Cardiac fibroblast (primary cell): ENCODE results near the gene PABPN1L.
A peak's percentile ranks its signal among the peaks of the same experiment; 100 is the strongest.
"Not testable (repeated sequence)": the region's sequence is repeated elsewhere in the genome, so short reads cannot be mapped to it uniquely, and the experiment has no call there.

ENCODE experiments used
- DNase-seq, 2 donors: peaks; one replicate each; pipeline versions ENCODE4 v3.0.0 to v3.0.0-alpha.2; 2010; ENCODE audit warnings: low read depth in 2 of 2
- H3K4me3 ChIP-seq, 2 donors: replicated peaks in 1 of 2; 1 replicate in 1 of 2; 2 replicates in 1 of 2; pipeline ENCODE4 v1.5.1; 2011; ENCODE audit warnings: low read depth in 2 of 2, low read length in 2 of 2, mild to moderate bottlenecking in 2 of 2, moderate library complexity in 1 of 2
- CTCF ChIP-seq: IDR thresholded peaks from one replicate; pipeline ENCODE4 v1.5.1; 2011; ENCODE audit warnings: low read depth, mild to moderate bottlenecking, low read length, inconsistent platforms

PABPN1L gene

DNA sequence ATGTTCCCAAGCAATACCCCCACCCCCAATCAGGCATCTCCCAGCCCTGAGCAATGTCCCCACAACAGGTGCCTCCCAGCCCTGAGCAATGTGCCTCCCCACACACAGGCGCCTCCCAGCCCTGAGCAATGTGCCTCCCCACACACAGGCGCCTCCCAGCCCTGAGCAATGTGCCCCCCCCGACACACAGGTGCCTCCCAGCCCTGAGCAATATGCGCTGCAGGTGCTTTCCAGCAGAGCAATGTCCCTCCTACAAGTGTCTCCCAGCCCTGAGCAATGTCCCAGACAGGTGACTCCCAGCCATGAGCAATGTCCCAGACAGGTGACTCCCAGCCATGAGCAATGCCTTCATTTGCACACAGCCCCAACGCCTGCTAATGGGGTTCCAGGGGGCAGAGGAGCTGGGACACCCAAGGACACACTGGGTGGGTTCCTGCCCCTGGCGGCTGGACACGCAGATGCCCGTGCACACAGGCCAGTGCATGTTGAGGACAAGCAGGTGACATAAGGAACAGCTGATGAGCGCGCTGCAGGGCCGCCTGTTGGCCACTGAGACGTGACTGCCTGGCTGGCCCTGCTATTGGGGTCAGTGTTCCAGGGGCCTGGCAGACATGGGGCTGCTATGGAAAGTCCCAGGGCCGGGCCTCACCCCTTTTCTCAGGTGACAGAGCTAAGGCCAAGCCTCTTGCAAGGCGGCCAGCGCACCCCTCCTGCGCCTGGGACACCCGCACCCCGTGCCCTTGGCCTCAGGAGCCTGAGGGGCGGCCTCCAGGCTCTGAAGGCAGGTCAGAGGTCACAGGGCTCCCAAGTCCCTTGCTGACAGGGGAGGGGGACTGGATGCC is 26.9 kb upstream of the PABPN1L start:
- no peak overlapping the region for H3K4me3 ChIP-seq
- no peak for TF ChIP-seq CTCF
- DNase-seq: no peak

DNA sequence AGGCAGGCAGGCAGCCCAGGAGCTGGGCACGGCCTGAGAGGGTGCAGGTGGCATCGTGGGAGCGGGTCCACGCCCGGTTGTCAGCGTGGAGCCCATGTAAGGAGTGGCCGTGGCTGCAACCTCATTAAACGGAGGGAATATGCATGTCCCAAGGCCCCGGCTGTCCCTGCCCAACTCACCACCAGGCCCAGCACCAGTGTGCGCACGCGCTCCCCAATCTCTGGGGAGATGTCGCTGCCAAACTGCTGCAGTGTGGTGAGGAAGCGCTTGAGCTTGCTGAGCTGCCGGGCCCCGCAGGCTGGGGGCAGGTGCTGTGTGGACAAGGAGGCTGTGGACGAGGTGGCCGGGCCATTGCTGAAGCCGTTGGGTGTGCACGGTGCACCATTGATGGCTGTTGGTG is 25.6 kb upstream of the PABPN1L start:
- DNase-seq: peak in 1 of 2 donors; percentile 39
- H3K4me3 ChIP-seq: no peak overlapping the region
- no peak for TF ChIP-seq CTCF

DNA sequence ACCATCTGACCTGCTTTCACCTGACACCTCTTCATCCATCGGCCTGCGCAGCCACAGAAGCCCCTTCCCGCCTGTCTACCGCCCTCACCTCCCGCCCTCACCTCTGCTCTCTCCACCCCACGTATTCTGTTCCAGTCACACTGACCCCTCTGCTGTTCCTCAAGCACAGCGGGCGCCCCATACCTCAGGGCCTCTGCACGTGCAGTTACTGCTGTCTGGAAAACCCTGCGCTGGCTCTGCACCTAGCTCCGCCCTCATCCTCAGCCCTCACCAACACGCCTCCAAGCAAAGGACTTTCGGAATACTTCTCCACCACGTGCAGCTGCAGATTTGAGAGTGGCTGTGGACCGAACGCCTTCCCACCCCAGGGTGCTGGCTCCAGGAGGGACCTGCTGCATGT is 24.6 kb upstream of the PABPN1L start:
- H3K4me3 ChIP-seq: no peak overlapping the region
- TF ChIP-seq CTCF: no peak
- DNase-seq: no peak

GRCh38 chr16:88889702-88890352 is 23.4 kb upstream of the PABPN1L start:
- H3K4me3 ChIP-seq, DNase-seq: not testable (repeated sequence)

DNA sequence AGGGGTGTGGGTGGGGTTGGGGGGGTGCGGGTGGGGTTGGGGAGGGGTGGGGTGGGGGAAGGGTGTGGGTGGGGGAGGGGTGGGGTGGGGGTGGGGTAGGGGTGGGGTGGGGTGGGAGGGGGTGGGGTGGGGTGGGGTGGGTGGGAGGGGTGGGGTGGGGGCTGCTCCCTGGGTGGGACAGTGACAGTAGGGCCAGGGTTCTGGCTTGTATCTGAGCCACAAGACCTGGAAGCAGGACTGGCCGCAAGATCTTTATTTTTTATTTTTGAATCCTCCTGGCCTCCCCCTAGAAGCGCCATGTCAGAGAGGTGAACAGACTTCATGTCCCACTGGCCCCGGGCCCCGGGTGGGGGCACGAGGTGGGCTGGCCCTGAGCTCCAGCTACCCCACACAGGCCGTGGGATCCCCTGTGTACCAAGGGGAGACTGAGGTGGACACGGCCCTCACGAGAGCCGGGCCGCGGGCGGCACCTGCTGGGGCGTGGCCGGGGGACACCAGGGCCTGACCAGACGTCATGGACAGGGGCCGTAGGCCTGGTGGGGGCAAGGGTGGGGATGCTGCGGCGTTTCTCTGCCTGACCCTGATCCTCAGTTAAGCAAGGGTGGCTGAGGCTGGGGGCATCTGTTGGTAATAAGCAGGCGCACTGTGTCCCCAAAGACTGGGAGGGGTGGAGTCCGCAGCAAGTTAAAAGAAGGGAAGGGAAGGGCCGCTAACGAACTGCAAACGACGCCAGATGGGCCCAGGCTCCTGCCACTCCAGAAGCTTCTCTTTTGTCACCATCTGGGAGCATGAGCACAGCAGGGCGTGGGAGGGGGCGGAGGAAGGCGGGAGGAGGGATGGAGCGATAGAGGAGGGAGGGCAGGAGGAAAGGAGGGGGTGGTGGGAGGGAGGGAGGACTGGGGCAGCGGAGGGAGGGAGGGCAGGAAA is 22.3 kb upstream of the PABPN1L start:
- no peak overlapping the region for H3K4me3 ChIP-seq
- TF ChIP-seq CTCF: no peak
- DNase-seq: no peak

DNA sequence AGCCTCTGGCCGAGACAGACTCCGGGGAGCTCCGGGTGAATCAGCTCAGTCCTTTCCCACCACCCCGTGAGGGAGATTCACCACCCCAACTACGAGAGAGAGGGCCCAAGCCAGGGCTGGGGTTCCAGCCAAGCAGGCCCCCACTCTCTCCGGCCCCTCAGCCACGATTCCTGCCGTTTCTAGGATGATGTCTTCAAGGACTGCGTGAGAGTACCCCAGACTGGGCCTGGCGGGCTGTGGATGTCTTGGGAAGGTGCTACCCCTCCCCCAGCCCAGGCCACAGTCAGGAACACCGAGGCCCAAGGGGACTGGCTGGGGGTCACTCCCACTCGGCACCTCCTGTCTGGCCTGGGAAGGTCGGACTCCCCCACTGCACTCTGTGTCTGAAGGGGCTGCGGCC is 21.6 kb upstream of the PABPN1L start:
- no peak for TF ChIP-seq CTCF
- no peak overlapping the region for H3K4me3 ChIP-seq
- peak in 1 of 2 donors; percentile 14 for DNase-seq
